BE2C (cell line): Measurements from ENCODE around the gene KCNN3.

ENCODE experiments used
- DNase-seq: peaks from one replicate; pipeline ENCODE4 v3.0.0-alpha.2; 2020
- H3K27me3 ChIP-seq: fragments of 250-450 bp; sonication (Bioruptor Pico); 2 replicates; pipeline ENCODE4 v1.5.1; 2020; ENCODE audit warnings: mild to moderate bottlenecking
- H3K36me3 ChIP-seq: fragments of 250-450 bp; sonication (Bioruptor Pico); 2 replicates; pipeline ENCODE4 v1.5.1; 2020; ENCODE audit warnings: mild to moderate bottlenecking
- H3K4me1 ChIP-seq: fragments of 250-450 bp; sonication (Bioruptor Pico); 2 replicates; pipeline ENCODE4 v1.5.1; 2020
- H3K4me3 ChIP-seq: 2 replicates; pipeline ENCODE4 v1.5.1; 2011; ENCODE audit warnings: low read depth, low read length
- H3K9me3 ChIP-seq: fragments of 250-450 bp; sonication (Bioruptor Pico); 2 replicates; pipeline ENCODE4 v1.5.1; 2020
- TF ChIP-seq, protein P1 (sequence below): IDR thresholded peaks from 2 replicates; pipeline ENCODE4 v1.5.1; 2012; ENCODE audit warnings: mild to moderate bottlenecking, low read depth, low read length

Gene KCNN3

DNA sequence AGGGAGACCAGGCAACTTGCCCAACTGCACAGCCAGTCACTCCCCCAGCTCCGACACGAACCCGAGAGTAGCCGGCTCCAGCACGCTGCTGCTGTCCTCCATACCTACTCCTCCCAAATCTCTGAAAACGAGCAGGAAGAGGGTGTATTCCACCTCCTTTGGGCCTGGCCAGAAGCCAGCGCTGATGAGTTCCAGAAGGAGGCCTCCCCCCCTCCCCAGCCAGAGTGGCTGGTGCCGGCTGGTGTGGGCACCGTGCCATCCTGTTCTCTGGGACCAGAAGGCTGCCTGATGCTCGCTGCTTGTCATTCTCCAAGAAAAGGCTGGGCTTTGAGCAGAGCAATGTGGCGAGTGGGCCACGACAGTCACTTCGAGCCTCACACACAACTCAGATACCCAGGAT, 22.2 kb downstream of the KCNN3 start:
- Histone ChIP-seq H3K9me3 (no peaks in the 10 kb centered on the region), H3K27me3 (no peaks in the 10 kb centered on the region), H3K36me3 (no peaks in the 10 kb centered on the region), H3K4me1 (peaks cover 24% of the 10 kb centered on the region), H3K4me3 (peak overlapping the region; percentile 11; the same call in 1 of the 2 replicates)
- DNase-seq: peak; percentile 84
- TF ChIP-seq, protein P1, sequence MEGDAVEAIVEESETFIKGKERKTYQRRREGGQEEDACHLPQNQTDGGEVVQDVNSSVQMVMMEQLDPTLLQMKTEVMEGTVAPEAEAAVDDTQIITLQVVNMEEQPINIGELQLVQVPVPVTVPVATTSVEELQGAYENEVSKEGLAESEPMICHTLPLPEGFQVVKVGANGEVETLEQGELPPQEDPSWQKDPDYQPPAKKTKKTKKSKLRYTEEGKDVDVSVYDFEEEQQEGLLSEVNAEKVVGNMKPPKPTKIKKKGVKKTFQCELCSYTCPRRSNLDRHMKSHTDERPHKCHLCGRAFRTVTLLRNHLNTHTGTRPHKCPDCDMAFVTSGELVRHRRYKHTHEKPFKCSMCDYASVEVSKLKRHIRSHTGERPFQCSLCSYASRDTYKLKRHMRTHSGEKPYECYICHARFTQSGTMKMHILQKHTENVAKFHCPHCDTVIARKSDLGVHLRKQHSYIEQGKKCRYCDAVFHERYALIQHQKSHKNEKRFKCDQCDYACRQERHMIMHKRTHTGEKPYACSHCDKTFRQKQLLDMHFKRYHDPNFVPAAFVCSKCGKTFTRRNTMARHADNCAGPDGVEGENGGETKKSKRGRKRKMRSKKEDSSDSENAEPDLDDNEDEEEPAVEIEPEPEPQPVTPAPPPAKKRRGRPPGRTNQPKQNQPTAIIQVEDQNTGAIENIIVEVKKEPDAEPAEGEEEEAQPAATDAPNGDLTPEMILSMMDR: no peak

DNA sequence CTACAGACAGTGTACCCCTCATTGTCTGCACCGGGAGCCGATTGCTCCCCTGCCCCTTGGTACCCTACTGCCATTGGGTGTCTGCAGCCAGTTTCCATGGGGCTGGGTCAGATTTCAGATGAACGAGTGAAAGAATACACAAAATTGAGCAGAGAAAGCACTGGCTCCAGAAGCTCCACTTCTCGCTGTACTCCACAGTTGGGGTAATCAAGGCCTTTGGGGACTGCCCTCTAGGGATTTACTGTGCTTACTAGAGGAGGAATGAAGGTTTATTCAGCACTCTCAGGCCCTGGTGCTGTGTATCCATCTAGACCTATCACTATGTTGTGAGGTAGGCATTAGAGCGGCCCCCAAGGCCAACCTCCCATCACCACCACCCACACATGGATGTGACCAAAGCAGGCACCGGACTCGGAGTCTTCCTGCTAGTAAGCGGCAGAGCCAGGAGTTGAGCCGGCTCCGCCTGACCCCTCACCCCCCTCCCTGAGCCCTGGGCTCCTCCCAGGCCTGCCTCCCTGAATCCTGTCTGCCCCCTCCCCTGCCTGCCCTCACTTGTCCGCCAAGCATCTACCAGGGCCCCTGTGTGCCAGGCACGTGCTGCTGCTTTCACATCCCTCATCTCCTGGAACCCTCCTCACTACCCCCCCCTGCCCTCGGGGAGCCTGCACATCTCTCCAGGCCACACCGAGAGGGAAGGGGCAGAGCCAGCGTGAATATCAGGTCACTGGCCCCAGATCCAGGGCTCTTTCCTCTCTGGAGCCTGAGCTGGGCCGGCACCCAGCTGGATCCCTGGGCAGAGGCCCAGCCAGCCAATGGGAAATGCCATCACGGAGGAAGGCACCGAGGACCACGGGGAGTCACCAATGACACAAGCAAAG, 23.3 kb downstream of the KCNN3 start:
- no peaks in the 10 kb centered on the region for H3K9me3 ChIP-seq
- no peak overlapping the region for H3K4me3 ChIP-seq
- no peaks in the 10 kb centered on the region for H3K27me3 ChIP-seq
- H3K36me3 ChIP-seq: no peaks in the 10 kb centered on the region
- peaks cover 24% of the 10 kb centered on the region for H3K4me1 ChIP-seq
- TF ChIP-seq, protein P1: no peak
- DNase-seq: no peak

DNA sequence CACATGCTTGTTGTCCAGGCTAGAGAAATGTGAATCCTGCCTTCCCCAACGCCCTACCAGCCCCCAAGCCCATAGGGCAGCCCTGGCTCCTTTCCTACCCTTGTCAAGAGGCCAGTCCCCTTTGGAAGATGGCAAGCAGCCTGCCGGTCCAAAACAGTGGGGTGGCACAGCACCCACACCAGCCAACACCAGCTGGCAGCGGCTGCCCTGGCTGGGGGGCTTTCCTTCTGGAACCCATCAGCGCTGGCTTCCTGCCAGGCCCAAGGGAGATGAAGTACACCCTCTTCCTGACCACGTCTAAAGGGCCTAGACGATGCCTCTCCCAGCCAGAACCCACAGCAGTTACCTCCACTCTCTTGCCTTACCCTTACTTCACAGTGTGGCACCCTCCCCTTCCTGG, 24.2 kb downstream of the KCNN3 start:
- TF ChIP-seq, protein P1: no peak

DNA sequence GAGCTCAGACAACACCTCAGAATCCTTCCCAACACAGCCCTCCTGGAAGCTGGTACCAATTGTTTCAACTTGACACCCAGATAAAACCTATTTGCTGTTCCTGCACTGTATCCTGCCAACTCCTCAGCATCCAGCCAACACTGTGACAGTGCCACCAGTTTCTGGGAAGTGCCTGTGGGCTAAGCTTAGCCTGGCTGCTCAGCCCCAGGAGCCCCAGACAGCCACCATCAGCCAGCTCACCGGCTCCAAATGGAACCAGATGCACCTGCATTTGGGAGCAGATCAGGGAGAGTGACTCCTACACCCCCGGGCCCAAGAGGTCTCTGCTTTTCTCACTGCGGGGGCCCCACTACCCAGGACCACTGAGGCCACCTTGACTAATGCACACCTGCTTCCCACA, 24.9 kb downstream of the KCNN3 start:
- H3K4me3 ChIP-seq: no peak overlapping the region
- H3K27me3 ChIP-seq: no peaks in the 10 kb centered on the region
- no peak for DNase-seq
- H3K36me3 ChIP-seq: no peaks in the 10 kb centered on the region
- peaks cover 34% of the 10 kb centered on the region for H3K4me1 ChIP-seq
- H3K9me3 ChIP-seq: no peaks in the 10 kb centered on the region
- TF ChIP-seq, protein P1: no peak

More for the DNA sequence above, 24.2 kb downstream of the KCNN3 start:
- DNase-seq: no peak
- Histone ChIP-seq H3K4me3 (no peak overlapping the region), H3K4me1 (peaks cover 27% of the 10 kb centered on the region), H3K36me3 (no peaks in the 10 kb centered on the region), H3K9me3 (no peaks in the 10 kb centered on the region), H3K27me3 (no peaks in the 10 kb centered on the region)

DNA sequence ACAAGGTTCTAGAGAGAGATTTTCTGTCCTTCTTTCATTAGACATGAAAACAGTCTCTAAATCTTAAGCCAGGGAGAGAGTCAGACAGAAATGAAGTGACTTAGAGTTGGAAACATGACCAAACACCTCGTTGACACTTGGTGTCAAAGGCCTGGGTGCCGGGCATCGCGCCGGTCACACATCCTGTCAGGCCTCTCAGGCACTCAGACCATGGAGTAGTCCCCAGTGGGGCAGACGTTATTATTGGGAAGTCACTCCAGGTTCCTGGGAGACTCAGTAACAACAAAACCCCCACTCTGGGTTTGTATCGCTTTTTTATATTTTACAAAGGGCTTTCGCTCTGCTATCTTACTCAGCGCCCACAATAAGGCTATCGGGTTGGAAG, 25.8 kb downstream of the KCNN3 start:
- H3K27me3 ChIP-seq: no peaks in the 10 kb centered on the region
- no peak for DNase-seq
- H3K4me1 ChIP-seq: peaks cover 35% of the 10 kb centered on the region
- no peak overlapping the region for H3K4me3 ChIP-seq
- no peaks in the 10 kb centered on the region for H3K36me3 ChIP-seq
- no peaks in the 10 kb centered on the region for H3K9me3 ChIP-seq
- TF ChIP-seq, protein P1: no peak

DNA sequence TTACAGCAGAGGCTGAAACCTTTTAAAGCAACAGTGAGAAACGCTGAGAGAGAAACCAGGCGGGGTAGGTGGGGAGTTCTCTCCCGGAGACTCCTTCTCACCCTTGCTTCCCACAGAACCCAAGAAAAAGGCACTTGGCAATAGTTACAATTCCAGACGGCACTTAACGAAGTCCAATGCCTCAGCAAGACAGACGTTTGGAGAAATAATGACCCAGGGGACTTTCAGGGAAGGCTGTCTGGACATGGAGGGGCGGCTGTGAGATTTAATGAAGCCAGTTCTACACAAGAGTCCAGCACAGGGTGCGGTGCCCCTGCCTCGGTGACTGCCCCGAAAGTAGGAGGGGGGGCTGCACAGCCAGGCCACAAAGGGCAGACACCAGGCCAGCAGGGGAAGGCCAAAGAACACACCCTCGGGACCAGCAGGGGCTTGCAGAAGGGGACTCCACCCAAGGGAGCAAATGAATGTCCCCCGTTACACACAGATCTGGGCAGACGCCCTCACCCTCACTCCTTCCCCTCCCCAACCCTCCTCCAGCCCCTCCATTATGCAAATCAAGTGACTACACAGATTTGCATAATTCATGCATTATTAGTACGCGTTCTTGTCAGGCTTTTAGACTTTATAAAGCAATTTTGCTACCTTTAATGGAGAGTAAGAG, 26.3 kb downstream of the KCNN3 start:
- TF ChIP-seq, protein P1: no peak
- no peaks in the 10 kb centered on the region for H3K9me3 ChIP-seq
- no peaks in the 10 kb centered on the region for H3K36me3 ChIP-seq
- H3K27me3 ChIP-seq: no peaks in the 10 kb centered on the region
- no peak overlapping the region for H3K4me3 ChIP-seq
- H3K4me1 ChIP-seq: peaks cover 34% of the 10 kb centered on the region
- DNase-seq: no peak
